Measurements from ENCODE around the gene CACNA2D1. TPM values are rescaled to one million over a fixed set of nuclear protein-coding genes. Genes with fewer than 3 reads are reported as not detected.

Gene CACNA2D1
- total RNA-seq, 1 donor from 2014 or later = 20.7 TPM

DNA sequence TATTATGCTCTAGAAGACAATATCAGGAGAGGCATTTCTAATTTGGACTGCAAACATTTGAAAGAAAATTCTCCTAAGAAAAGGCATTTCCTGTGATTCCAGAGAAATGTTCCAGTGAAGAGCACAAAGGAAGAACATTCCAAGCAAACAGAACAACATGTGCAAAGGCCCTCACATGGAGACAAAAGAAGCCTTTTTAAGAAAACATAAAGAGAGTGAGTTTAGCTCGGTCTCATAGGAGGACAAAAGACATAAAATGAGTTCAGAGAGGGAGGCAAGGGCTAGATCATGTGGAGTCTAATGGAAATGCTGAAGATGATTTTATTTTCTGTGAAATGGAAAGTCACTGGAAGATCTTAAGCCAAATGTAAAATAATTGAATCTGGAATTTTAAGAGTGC lies 404.0 kb downstream of the CACNA2D1 start:
- DNase-seq (ENCODE audit: low spot score) = no peak
- H3K4me1 Mint-ChIP-seq (ENCODE audit: unreplicated experiment) = no peaks in the 10 kb centered on the region
- peaks cover 1% of the 10 kb centered on the region for H3K27me3 Mint-ChIP-seq (ENCODE audit: unreplicated experiment)
- TF ChIP-seq CTCF (IDR thresholded peaks at IDR 0.05; ENCODE audit: unreplicated experiment) = no peak
- no peaks in the 10 kb centered on the region for H3K36me3 Mint-ChIP-seq (ENCODE audit: low read depth, unreplicated experiment)
- H3K27ac Mint-ChIP-seq (ENCODE audit: unreplicated experiment) = peak overlapping the region; percentile 32
- no peaks in the 10 kb centered on the region for H3K9me3 Mint-ChIP-seq (ENCODE audit: unreplicated experiment)
- H3K4me3 Mint-ChIP-seq (ENCODE audit: unreplicated experiment) = no peak overlapping the region

- H3K27ac Mint-ChIP-seq (ENCODE audit: unreplicated experiment) = no peak overlapping the region
- no peak overlapping the region for H3K4me3 Mint-ChIP-seq (ENCODE audit: unreplicated experiment)
- peaks cover 3% of the 10 kb centered on the region for H3K4me1 Mint-ChIP-seq (ENCODE audit: unreplicated experiment)
- DNase-seq (ENCODE audit: low spot score) = no peak
- no peaks in the 10 kb centered on the region for H3K36me3 Mint-ChIP-seq (ENCODE audit: low read depth, unreplicated experiment)
- peaks cover 1% of the 10 kb centered on the region for H3K27me3 Mint-ChIP-seq (ENCODE audit: unreplicated experiment)
- H3K9me3 Mint-ChIP-seq (ENCODE audit: unreplicated experiment) = no peaks in the 10 kb centered on the region
- TF ChIP-seq CTCF (IDR thresholded peaks at IDR 0.05; ENCODE audit: unreplicated experiment) = no peak
These were observed 407.3 kb downstream of the CACNA2D1 start for GRCh38 chr7:82036146-82036886.

GRCh38 chr7:82035456-82035855 lies 408.1 kb downstream of the CACNA2D1 start:
- no peak overlapping the region for H3K27ac Mint-ChIP-seq (ENCODE audit: unreplicated experiment)
- peaks cover 3% of the 10 kb centered on the region for H3K4me1 Mint-ChIP-seq (ENCODE audit: unreplicated experiment)
- peaks cover 1% of the 10 kb centered on the region for H3K27me3 Mint-ChIP-seq (ENCODE audit: unreplicated experiment)
- TF ChIP-seq CTCF (IDR thresholded peaks at IDR 0.05; ENCODE audit: unreplicated experiment) = no peak
- no peaks in the 10 kb centered on the region for H3K36me3 Mint-ChIP-seq (ENCODE audit: low read depth, unreplicated experiment)
- no peaks in the 10 kb centered on the region for H3K9me3 Mint-ChIP-seq (ENCODE audit: unreplicated experiment)
- no peak overlapping the region for H3K4me3 Mint-ChIP-seq (ENCODE audit: unreplicated experiment)
- DNase-seq (ENCODE audit: low spot score) = no peak

DNA sequence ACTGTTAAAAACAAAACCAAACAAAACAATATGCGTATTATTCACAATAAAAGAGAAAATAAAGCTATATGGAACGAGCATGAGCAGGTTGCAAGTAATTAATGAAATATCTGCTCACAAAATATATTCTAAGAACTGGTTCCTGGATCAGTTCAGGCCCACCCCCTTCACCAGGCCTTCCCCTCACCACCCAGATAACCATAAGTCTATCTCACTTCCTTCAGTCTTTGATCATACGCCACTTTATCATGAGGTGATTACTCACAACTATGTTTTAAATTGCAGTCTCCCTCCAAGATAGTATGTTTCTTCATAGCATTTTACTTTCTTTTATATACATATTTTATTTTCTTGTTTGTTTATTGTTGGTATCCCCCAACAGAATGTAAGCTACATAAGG lies 410.7 kb downstream of the CACNA2D1 start:
- Mint-ChIP-seq H3K4me3 (ENCODE audit: unreplicated experiment) (no peak overlapping the region), H3K36me3 (ENCODE audit: low read depth, unreplicated experiment) (no peaks in the 10 kb centered on the region), H3K9me3 (ENCODE audit: unreplicated experiment) (no peaks in the 10 kb centered on the region), H3K4me1 (ENCODE audit: unreplicated experiment) (peaks cover 3% of the 10 kb centered on the region), H3K27me3 (ENCODE audit: unreplicated experiment) (no peaks in the 10 kb centered on the region), H3K27ac (ENCODE audit: unreplicated experiment) (no peak overlapping the region)
- DNase-seq (ENCODE audit: low spot score) = no peak
- no peak for TF ChIP-seq CTCF (IDR thresholded peaks at IDR 0.05; ENCODE audit: unreplicated experiment)

- H3K9me3 Mint-ChIP-seq (ENCODE audit: unreplicated experiment) = no peaks in the 10 kb centered on the region
- no peaks in the 10 kb centered on the region for H3K36me3 Mint-ChIP-seq (ENCODE audit: low read depth, unreplicated experiment)
- peaks cover 3% of the 10 kb centered on the region for H3K4me1 Mint-ChIP-seq (ENCODE audit: unreplicated experiment)
- no peak overlapping the region for H3K4me3 Mint-ChIP-seq (ENCODE audit: unreplicated experiment)
- no peaks in the 10 kb centered on the region for H3K27me3 Mint-ChIP-seq (ENCODE audit: unreplicated experiment)
- TF ChIP-seq CTCF (IDR thresholded peaks at IDR 0.05; ENCODE audit: unreplicated experiment) = no peak
- DNase-seq (ENCODE audit: low spot score) = no peak
- H3K27ac Mint-ChIP-seq (ENCODE audit: unreplicated experiment) = no peak overlapping the region
These were observed 414.2 kb downstream of the CACNA2D1 start for GRCh38 chr7:82029236-82029913.

Measured in endothelial cell (in vitro differentiated cells).